Body of pancreas (tissue), 4 donors: ENCODE data around the gene CCDC8. TPM values are rescaled to one million over a fixed set of nuclear protein-coding genes. Genes with fewer than 3 reads are reported as not detected.

Experiments used
- ATAC-seq: fragments of 150-250 bp; one replicate; pipeline ENCODE4 v1.9.1; 2016
- DNase-seq, 4 donors: peaks; one replicate each; pipeline ENCODE4 v3.0.0-alpha.2; 2019
- H3K27ac ChIP-seq, 4 donors: fragments of 200-600 bp; sonication (generic); 1 replicate in 3 of 4; 2 replicates in 1 of 4; pipeline versions ENCODE4 v1.5.1 to v1.6.1; 2016 to 2019; ENCODE audit warnings: mild to moderate bottlenecking in 1 of 4, mixed read lengths in 1 of 4, moderate library complexity in 1 of 4
- H3K27me3 ChIP-seq, 2 donors: fragments of 200-600 bp; sonication (generic); one replicate each; pipeline ENCODE4 v1.6.0; 2016; ENCODE audit warnings: mild to moderate bottlenecking in 1 of 2
- H3K36me3 ChIP-seq, 2 donors: fragments of 200-600 bp; sonication (generic); replicated peaks in 1 of 2; 2 replicates each; pipeline ENCODE4 v1.5.1; 2016; ENCODE audit warnings: low read depth in 2 of 2; ENCODE audit not compliant: insufficient read depth in 1 of 2
- H3K4me1 ChIP-seq: fragments of 200-600 bp; sonication (generic); one replicate; pipeline ENCODE4 v1.6.0; 2016
- H3K4me3 ChIP-seq, 2 donors: fragments of 200-600 bp; sonication (generic); 1 replicate in 1 of 2; 2 replicates in 1 of 2; pipeline ENCODE4 v1.5.1; 2016 to 2019
- H3K9me3 ChIP-seq, 3 donors: fragments of 200-600 bp; sonication (generic); 1 replicate in 2 of 3; 2 replicates in 1 of 3; pipeline ENCODE4 v1.5.1; 2016
- CTCF ChIP-seq, 7 experiments: fragments of 450-650 bp in 4 of 7; fragments of 200-600 bp in 3 of 7; sonication (generic) in 3 of 7; IDR thresholded peaks; one replicate each; pipeline ENCODE4 v1.5.1; 2016 to 2019; ENCODE audit warnings: antibody characterized with exemption in 7 of 7
- POLR2A ChIP-seq, 3 donors: fragments of 450-650 bp; IDR thresholded peaks; one replicate each; pipeline ENCODE4 v1.6.1; 2016; ENCODE audit warnings: antibody characterized with exemption in 3 of 3, mild to moderate bottlenecking in 2 of 3
- WGBS, 2 donors: methylation state at CpG; one replicate each; pipeline ENCODE4 v1.1.5; 2017; 5-methylcytosine and 5-hydroxymethylcytosine counted together
- intact Hi-C: fragments of 100-400 bp; cut with DNase I; formaldehyde crosslinking; loops from one replicate; pipeline ENCODE4 v1.15.1; 2023
- total RNA-seq, 2 donors: library from RNA; depleted of rRNA; stranded (reverse); fragments of >200 nt; gene quantifications; one replicate each; pipeline ENCODE4 v1.1.0, GENCODE V29; 2016

CCDC8 gene
- total RNA-seq, 2 donors from 2014 or later: 13.0 to 17.8 TPM

- peak in 1 of 4 donors; percentile 5 for DNase-seq
- H3K27ac ChIP-seq: no peak overlapping the region
- H3K36me3 ChIP-seq: peaks cover 0 to 22% of the 10 kb centered on the region in 2 donors
- H3K27me3 ChIP-seq: no peaks in the 10 kb centered on the region
- TF ChIP-seq CTCF (IDR thresholded peaks at IDR 0.05) (no peak), POLR2A (IDR thresholded peaks at IDR 0.05) (no peak)
- H3K9me3 ChIP-seq: no peaks in the 10 kb centered on the region
- 89 to 93% methylated on average over 3 to 10 of the region's 10 CpGs for WGBS, 2 donors
- intact Hi-C loops: no loop called here
- ATAC-seq: no peak
- H3K4me3 ChIP-seq: no peak overlapping the region
- H3K4me1 ChIP-seq: peaks cover 8% of the 10 kb centered on the region
Measured at GRCh38 chr19:46387713-46388130, 25.6 kb downstream of the CCDC8 start.

- intact Hi-C loops: no loop called here
- peak in 1 of 4 donors; percentile 8 for DNase-seq
Measured at GRCh38 chr19:46386996-46387712, 26.2 kb downstream of the CCDC8 start.

DNA sequence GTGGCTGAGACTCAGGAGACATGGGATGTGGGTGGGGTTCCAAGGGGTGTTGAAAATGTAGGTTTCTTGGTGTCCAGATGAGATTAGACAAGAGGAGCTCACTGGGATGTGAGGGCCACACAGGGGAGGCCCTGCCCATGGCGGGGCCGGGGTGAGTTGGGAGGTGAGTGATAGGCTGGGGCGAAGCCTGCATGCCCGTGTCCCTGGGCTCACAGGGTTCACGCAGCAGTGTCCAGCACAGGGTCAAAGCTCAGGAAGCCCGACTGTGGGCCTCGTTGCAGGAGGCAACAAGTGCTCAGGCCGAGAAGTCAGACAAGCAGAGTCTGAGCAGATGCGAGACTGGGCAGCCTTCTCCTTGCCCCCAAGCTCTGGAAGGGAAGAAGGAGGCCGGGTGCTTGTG is 27.2 kb downstream of the CCDC8 start:
- 95 to 99% methylated on average over 9 to 10 of the region's 10 CpGs for WGBS, 2 donors
- no peaks in the 10 kb centered on the region for H3K27me3 ChIP-seq
- intact Hi-C loops: no loop called here
- H3K27ac ChIP-seq: no peak overlapping the region
- no peak overlapping the region for H3K4me3 ChIP-seq
- DNase-seq (peak in 2 of 4 donors; percentile 4 to 7), ATAC-seq (no peak)
- peaks cover 0 to 25% of the 10 kb centered on the region in 2 donors for H3K36me3 ChIP-seq
- H3K9me3 ChIP-seq: no peaks in the 10 kb centered on the region
- peaks cover 8% of the 10 kb centered on the region for H3K4me1 ChIP-seq
- TF ChIP-seq CTCF (IDR thresholded peaks at IDR 0.05) (no peak), POLR2A (IDR thresholded peaks at IDR 0.05) (no peak)

More at GRCh38 chr19:46386996-46387712, 26.2 kb downstream of the CCDC8 start:
- Histone ChIP-seq H3K4me3 (no peak overlapping the region), H3K27me3 (no peaks in the 10 kb centered on the region), H3K36me3 (peaks cover 0 to 22% of the 10 kb centered on the region in 2 donors), H3K27ac (no peak overlapping the region), H3K9me3 (no peaks in the 10 kb centered on the region), H3K4me1 (peaks cover 8% of the 10 kb centered on the region)
- TF ChIP-seq CTCF (IDR thresholded peaks at IDR 0.05): no peak
- TF ChIP-seq POLR2A (IDR thresholded peaks at IDR 0.05): no peak
- ATAC-seq: no peak
- 94% methylated on average over 30 of the region's 30 CpGs; no CpG with 5 or more reads in 1 of the 2 donors for WGBS, 2 donors

GRCh38 chr19:46385636-46386035 is 27.7 kb downstream of the CCDC8 start:
- ATAC-seq: no peak
- Histone ChIP-seq H3K27me3 (no peaks in the 10 kb centered on the region), H3K4me3 (no peak overlapping the region), H3K36me3 (peaks cover 0 to 25% of the 10 kb centered on the region in 2 donors), H3K9me3 (no peaks in the 10 kb centered on the region), H3K27ac (no peak overlapping the region), H3K4me1 (peaks cover 8% of the 10 kb centered on the region)
- intact Hi-C loops: no loop called here
- 90 to 96% methylated on average over 11 of the region's 11 CpGs for WGBS, 2 donors
- DNase-seq: peak in 2 of 4 donors; percentile 3 to 4
- no peak for TF ChIP-seq CTCF (IDR thresholded peaks at IDR 0.05)

- Histone ChIP-seq H3K27me3 (no peaks in the 10 kb centered on the region), H3K36me3 (peaks cover 0 to 17% of the 10 kb centered on the region in 2 donors), H3K27ac (no peak overlapping the region), H3K9me3 (no peaks in the 10 kb centered on the region), H3K4me1 (peaks cover 8% of the 10 kb centered on the region), H3K4me3 (no peak overlapping the region)
- WGBS, 2 donors: 85 to 98% methylated on average over 9 to 11 of the region's 11 CpGs
- ATAC-seq (no peak), DNase-seq (peak in 3 of 4 donors; percentile 4 to 10 (median 10))
- no peak for TF ChIP-seq CTCF (IDR thresholded peaks at IDR 0.05)
- intact Hi-C loops: no loop called here
Measured at GRCh38 chr19:46384396-46384795, 29.0 kb downstream of the CCDC8 start.
